ENCODE data around the gene FRAT1.

DNA sequence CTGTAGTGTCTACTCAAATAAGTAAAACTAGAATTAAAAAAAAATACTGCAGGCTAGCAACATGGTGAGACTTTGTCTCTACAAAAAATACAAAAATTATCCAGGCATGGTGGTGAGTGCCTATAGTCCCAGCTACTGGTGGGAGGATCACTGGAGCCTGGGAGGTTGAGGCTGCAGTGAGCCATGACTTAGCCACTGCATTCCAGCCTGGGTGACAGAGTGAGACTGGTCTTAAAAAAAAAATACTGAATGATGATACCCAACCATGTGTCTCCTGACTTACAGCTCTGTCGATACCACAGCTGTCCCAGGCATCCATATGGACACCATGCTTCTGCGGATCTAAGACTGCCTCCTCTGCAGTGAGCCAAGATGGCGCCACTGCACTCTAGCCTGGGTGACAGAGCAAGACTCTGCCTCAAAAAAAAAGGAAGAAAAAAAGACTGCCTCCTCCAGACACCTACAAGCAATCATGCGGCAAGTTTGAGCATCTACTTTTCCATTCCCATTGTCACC is 7.9 kb upstream of the FRAT1 start:
- TF ChIP-seq, protein P1, sequence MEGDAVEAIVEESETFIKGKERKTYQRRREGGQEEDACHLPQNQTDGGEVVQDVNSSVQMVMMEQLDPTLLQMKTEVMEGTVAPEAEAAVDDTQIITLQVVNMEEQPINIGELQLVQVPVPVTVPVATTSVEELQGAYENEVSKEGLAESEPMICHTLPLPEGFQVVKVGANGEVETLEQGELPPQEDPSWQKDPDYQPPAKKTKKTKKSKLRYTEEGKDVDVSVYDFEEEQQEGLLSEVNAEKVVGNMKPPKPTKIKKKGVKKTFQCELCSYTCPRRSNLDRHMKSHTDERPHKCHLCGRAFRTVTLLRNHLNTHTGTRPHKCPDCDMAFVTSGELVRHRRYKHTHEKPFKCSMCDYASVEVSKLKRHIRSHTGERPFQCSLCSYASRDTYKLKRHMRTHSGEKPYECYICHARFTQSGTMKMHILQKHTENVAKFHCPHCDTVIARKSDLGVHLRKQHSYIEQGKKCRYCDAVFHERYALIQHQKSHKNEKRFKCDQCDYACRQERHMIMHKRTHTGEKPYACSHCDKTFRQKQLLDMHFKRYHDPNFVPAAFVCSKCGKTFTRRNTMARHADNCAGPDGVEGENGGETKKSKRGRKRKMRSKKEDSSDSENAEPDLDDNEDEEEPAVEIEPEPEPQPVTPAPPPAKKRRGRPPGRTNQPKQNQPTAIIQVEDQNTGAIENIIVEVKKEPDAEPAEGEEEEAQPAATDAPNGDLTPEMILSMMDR (IDR thresholded peaks at IDR 0.05) = no peak
- TF ChIP-seq REST (IDR thresholded peaks at IDR 0.05; ENCODE audit: insufficient read depth in 1 of 2, low read depth in 2 of 2, low read length in 1 of 2) = no peak

All from Panc1 (cell line).